ENCODE data around the gene C14orf119.

Gene C14orf119

GRCh38 chr14:23126548-23127278 lies 31.4 kb downstream of the C14orf119 start:
- DNase-seq (ENCODE audit: low read depth in 1 of 2, low spot score in 1 of 2): no peak
- TF ChIP-seq, protein P1, sequence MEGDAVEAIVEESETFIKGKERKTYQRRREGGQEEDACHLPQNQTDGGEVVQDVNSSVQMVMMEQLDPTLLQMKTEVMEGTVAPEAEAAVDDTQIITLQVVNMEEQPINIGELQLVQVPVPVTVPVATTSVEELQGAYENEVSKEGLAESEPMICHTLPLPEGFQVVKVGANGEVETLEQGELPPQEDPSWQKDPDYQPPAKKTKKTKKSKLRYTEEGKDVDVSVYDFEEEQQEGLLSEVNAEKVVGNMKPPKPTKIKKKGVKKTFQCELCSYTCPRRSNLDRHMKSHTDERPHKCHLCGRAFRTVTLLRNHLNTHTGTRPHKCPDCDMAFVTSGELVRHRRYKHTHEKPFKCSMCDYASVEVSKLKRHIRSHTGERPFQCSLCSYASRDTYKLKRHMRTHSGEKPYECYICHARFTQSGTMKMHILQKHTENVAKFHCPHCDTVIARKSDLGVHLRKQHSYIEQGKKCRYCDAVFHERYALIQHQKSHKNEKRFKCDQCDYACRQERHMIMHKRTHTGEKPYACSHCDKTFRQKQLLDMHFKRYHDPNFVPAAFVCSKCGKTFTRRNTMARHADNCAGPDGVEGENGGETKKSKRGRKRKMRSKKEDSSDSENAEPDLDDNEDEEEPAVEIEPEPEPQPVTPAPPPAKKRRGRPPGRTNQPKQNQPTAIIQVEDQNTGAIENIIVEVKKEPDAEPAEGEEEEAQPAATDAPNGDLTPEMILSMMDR (IDR thresholded peaks at IDR 0.05; ENCODE audit: insufficient read depth, low read length): no peak
- TF ChIP-seq GABPA (IDR thresholded peaks at IDR 0.05; ENCODE audit: low read depth) (no peak), POLR2AphosphoS5 (IDR thresholded peaks at IDR 0.05; ENCODE audit: low read depth) (no peak), SPI1 (IDR thresholded peaks at IDR 0.05; ENCODE audit: borderline replicate concordance, low read depth) (no peak)
- TF ChIP-seq, protein P2, sequence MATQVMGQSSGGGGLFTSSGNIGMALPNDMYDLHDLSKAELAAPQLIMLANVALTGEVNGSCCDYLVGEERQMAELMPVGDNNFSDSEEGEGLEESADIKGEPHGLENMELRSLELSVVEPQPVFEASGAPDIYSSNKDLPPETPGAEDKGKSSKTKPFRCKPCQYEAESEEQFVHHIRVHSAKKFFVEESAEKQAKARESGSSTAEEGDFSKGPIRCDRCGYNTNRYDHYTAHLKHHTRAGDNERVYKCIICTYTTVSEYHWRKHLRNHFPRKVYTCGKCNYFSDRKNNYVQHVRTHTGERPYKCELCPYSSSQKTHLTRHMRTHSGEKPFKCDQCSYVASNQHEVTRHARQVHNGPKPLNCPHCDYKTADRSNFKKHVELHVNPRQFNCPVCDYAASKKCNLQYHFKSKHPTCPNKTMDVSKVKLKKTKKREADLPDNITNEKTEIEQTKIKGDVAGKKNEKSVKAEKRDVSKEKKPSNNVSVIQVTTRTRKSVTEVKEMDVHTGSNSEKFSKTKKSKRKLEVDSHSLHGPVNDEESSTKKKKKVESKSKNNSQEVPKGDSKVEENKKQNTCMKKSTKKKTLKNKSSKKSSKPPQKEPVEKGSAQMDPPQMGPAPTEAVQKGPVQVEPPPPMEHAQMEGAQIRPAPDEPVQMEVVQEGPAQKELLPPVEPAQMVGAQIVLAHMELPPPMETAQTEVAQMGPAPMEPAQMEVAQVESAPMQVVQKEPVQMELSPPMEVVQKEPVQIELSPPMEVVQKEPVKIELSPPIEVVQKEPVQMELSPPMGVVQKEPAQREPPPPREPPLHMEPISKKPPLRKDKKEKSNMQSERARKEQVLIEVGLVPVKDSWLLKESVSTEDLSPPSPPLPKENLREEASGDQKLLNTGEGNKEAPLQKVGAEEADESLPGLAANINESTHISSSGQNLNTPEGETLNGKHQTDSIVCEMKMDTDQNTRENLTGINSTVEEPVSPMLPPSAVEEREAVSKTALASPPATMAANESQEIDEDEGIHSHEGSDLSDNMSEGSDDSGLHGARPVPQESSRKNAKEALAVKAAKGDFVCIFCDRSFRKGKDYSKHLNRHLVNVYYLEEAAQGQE (IDR thresholded peaks at IDR 0.05; ENCODE audit: insufficient replicate concordance, low read depth): no peak

GRCh38 chr14:23127861-23128260 lies 32.6 kb downstream of the C14orf119 start:
- no peak for DNase-seq (ENCODE audit: low read depth in 1 of 2, low spot score in 1 of 2)
- no peak overlapping the region for H3K27ac ChIP-seq (replicated peaks)
- TF ChIP-seq SPI1 (IDR thresholded peaks at IDR 0.05; ENCODE audit: borderline replicate concordance, low read depth): no peak
- TF ChIP-seq, protein P2 (IDR thresholded peaks at IDR 0.05; ENCODE audit: insufficient replicate concordance, low read depth): no peak
- TF ChIP-seq, protein P1 (IDR thresholded peaks at IDR 0.05; ENCODE audit: insufficient read depth, low read length): no peak
- no peak for TF ChIP-seq POLR2AphosphoS5 (IDR thresholded peaks at IDR 0.05; ENCODE audit: low read depth)
- TF ChIP-seq GABPA (IDR thresholded peaks at IDR 0.05; ENCODE audit: low read depth): no peak
- no peaks in the 10 kb centered on the region for H3K27me3 ChIP-seq (ENCODE audit: insufficient read depth, poor library complexity, severe bottlenecking)
- no peak overlapping the region for H3K4me3 ChIP-seq (replicated peaks; ENCODE audit: insufficient read depth, low read length)

More at GRCh38 chr14:23126548-23127278, 31.4 kb downstream of the C14orf119 start:
- Histone ChIP-seq H3K27me3 (ENCODE audit: insufficient read depth, poor library complexity, severe bottlenecking) (no peaks in the 10 kb centered on the region), H3K27ac (replicated peaks) (no peak overlapping the region), H3K4me3 (replicated peaks; ENCODE audit: insufficient read depth, low read length) (no peak overlapping the region)

GRCh38 chr14:23128969-23129758 lies 33.9 kb downstream of the C14orf119 start:
- Histone ChIP-seq H3K4me3 (replicated peaks; ENCODE audit: insufficient read depth, low read length) (no peak overlapping the region), H3K27me3 (ENCODE audit: insufficient read depth, poor library complexity, severe bottlenecking) (no peaks in the 10 kb centered on the region), H3K27ac (replicated peaks) (peak overlapping the region; percentile 24; the same call in 1 of the 2 replicates)
- TF ChIP-seq POLR2AphosphoS5 (IDR thresholded peaks at IDR 0.05; ENCODE audit: low read depth) (no peak), SPI1 (IDR thresholded peaks at IDR 0.05; ENCODE audit: borderline replicate concordance, low read depth) (peak; percentile 85), GABPA (IDR thresholded peaks at IDR 0.05; ENCODE audit: low read depth) (no peak)
- TF ChIP-seq, protein P1 (IDR thresholded peaks at IDR 0.05; ENCODE audit: insufficient read depth, low read length): no peak
- DNase-seq (ENCODE audit: low read depth in 1 of 2, low spot score in 1 of 2): peak in 1 of 2 experiments; percentile 59
